Stomach (tissue), 4 donors: ENCODE measurements around the gene OR10X1.

Experiments
- EP300 ChIP-seq: sonication (generic); formaldehyde crosslinking; IDR thresholded peaks from one replicate; pipeline ENCODE4 v1.6.1; 2017; ENCODE audit warnings: antibody characterized with exemption
- POLR2AphosphoS5 ChIP-seq, 3 donors: sonication (generic); formaldehyde crosslinking; IDR thresholded peaks; one replicate each; pipeline ENCODE4 v1.6.1; 2016; ENCODE audit warnings: antibody characterized with exemption in 3 of 3

DNA sequence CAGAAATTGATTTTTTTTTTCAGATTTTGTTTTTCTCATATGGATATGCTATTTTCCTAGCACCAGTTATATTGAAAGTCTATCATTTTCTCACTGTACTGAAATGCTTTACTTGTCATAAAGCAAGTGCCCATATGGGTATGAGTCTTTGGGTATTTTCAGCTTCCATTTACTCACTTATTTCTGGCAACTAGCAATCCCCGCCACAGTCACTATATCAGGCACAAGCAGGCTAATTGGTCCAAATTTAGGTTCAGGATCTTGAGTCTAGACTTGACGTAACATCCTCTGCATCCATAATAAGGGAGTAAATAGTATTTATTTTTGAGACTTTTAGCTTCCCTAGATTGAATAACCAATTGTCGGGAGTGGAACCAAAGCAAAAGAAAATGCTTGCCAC, 2.1 kb downstream of the OR10X1 start:
- TF ChIP-seq POLR2AphosphoS5 (IDR thresholded peaks at IDR 0.05) (no peak), EP300 (no peak)
